HCT116 (cell line): ENCODE data around the gene IRAG1.

Source experiments
- EZH2 ChIP-seq: fragments of 200-600 bp; sonication (generic); IDR thresholded peaks from 2 replicates; pipeline ENCODE4 v1.6.1; 2017; ENCODE audit warnings: antibody characterized with exemption, mixed run types
- EZH2phosphoT487 ChIP-seq: fragments of 200-600 bp; IDR thresholded peaks from 2 replicates; pipeline ENCODE4 v1.6.1; 2018; ENCODE audit warnings: antibody characterized with exemption, borderline replicate concordance
- JUND ChIP-seq: IDR thresholded peaks from 2 replicates; pipeline ENCODE4 v1.6.1; 2012
- POLR2A ChIP-seq: IDR thresholded peaks from 2 replicates; pipeline ENCODE4 v1.7.0; 2011; ENCODE audit warnings: borderline replicate concordance; ENCODE audit not compliant: insufficient read depth, insufficient read length; ENCODE audit errors: extremely low read depth
- POLR2AphosphoS5 ChIP-seq: IDR thresholded peaks from 2 replicates; pipeline ENCODE4 v1.6.1; 2011; ENCODE audit warnings: mild to moderate bottlenecking, low read depth, low read length, moderate library complexity
- YY1 ChIP-seq: IDR thresholded peaks from 2 replicates; pipeline ENCODE4 v1.6.1; 2011; ENCODE audit warnings: low read length, low read depth, moderate library complexity, mild to moderate bottlenecking; ENCODE audit not compliant: insufficient replicate concordance; ENCODE audit errors: extremely low read depth
- TF ChIP-seq, protein P1 (sequence below), 3 experiments: fragments of 200-600 bp in 1 of 3; sonication (generic) in 1 of 3; IDR thresholded peaks in 2 of 3; conservative IDR thresholded peaks in 1 of 3; 2 replicates each; pipeline ENCODE4 v1.5.1; 2012 to 2017; ENCODE audit warnings: low read depth in 2 of 3, low read length in 2 of 3, antibody characterized with exemption in 1 of 3, borderline replicate concordance in 1 of 3, control low read depth in 1 of 3, mild to moderate bottlenecking in 1 of 3, mixed read lengths in 1 of 3, mixed run types in 1 of 3, moderate library complexity in 1 of 3; ENCODE audit not compliant: insufficient read depth in 1 of 3
- TF ChIP-seq, protein P2 (sequence below): IDR thresholded peaks from 2 replicates; pipeline ENCODE4 v1.6.1; 2012
- TF ChIP-seq, protein P3 (sequence below): IDR thresholded peaks from 2 replicates; pipeline ENCODE4 v1.6.1; 2012; ENCODE audit warnings: low read depth

DNA sequence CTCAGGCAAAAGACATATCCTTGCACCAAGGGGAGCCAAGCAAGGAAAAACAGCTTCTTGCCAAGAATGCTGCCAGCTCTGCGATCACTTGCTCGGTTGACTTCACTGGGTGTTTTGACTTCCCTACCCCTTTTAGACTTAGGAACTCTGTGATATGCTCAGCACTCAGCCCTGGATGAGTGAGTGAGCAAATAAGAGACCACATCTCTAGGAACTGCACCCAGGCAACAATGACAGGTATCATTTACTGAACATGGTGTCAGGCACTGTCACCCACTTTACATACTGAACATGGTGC is 3.7 kb upstream of the IRAG1 start:
- no peak for TF ChIP-seq YY1
- TF ChIP-seq, protein P1, sequence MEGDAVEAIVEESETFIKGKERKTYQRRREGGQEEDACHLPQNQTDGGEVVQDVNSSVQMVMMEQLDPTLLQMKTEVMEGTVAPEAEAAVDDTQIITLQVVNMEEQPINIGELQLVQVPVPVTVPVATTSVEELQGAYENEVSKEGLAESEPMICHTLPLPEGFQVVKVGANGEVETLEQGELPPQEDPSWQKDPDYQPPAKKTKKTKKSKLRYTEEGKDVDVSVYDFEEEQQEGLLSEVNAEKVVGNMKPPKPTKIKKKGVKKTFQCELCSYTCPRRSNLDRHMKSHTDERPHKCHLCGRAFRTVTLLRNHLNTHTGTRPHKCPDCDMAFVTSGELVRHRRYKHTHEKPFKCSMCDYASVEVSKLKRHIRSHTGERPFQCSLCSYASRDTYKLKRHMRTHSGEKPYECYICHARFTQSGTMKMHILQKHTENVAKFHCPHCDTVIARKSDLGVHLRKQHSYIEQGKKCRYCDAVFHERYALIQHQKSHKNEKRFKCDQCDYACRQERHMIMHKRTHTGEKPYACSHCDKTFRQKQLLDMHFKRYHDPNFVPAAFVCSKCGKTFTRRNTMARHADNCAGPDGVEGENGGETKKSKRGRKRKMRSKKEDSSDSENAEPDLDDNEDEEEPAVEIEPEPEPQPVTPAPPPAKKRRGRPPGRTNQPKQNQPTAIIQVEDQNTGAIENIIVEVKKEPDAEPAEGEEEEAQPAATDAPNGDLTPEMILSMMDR (IDR thresholded peaks at IDR 0.05 in 2 of 3, conservative IDR thresholded peaks at IDR 0.05 in 1 of 3; ENCODE audit: borderline replicate concordance in 1 of 3, insufficient read depth in 1 of 3, low read depth in 2 of 3, low read length in 2 of 3): no peak
- TF ChIP-seq, protein P2, sequence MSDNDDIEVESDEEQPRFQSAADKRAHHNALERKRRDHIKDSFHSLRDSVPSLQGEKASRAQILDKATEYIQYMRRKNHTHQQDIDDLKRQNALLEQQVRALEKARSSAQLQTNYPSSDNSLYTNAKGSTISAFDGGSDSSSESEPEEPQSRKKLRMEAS: no peak
- no peak for TF ChIP-seq POLR2A
- TF ChIP-seq, protein P3, sequence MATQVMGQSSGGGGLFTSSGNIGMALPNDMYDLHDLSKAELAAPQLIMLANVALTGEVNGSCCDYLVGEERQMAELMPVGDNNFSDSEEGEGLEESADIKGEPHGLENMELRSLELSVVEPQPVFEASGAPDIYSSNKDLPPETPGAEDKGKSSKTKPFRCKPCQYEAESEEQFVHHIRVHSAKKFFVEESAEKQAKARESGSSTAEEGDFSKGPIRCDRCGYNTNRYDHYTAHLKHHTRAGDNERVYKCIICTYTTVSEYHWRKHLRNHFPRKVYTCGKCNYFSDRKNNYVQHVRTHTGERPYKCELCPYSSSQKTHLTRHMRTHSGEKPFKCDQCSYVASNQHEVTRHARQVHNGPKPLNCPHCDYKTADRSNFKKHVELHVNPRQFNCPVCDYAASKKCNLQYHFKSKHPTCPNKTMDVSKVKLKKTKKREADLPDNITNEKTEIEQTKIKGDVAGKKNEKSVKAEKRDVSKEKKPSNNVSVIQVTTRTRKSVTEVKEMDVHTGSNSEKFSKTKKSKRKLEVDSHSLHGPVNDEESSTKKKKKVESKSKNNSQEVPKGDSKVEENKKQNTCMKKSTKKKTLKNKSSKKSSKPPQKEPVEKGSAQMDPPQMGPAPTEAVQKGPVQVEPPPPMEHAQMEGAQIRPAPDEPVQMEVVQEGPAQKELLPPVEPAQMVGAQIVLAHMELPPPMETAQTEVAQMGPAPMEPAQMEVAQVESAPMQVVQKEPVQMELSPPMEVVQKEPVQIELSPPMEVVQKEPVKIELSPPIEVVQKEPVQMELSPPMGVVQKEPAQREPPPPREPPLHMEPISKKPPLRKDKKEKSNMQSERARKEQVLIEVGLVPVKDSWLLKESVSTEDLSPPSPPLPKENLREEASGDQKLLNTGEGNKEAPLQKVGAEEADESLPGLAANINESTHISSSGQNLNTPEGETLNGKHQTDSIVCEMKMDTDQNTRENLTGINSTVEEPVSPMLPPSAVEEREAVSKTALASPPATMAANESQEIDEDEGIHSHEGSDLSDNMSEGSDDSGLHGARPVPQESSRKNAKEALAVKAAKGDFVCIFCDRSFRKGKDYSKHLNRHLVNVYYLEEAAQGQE: no peak
- no peak for TF ChIP-seq JUND
- TF ChIP-seq EZH2phosphoT487: no peak
- no peak for TF ChIP-seq POLR2AphosphoS5
- TF ChIP-seq EZH2: no peak
